ENCODE results near the gene CDKL1.
"Not testable (repeated sequence)": the region's sequence is repeated elsewhere in the genome, so short reads cannot be mapped to it uniquely, and the experiment has no call there.

Gene CDKL1

GRCh38 chr14:50371546-50371945, 25.1 kb downstream of the CDKL1 start:
- Histone ChIP-seq H3K27ac (no peak overlapping the region), H3K4me3 (no peak overlapping the region), H3K27me3 (no peaks in the 10 kb centered on the region), H3K9me3 (no peaks in the 10 kb centered on the region), H3K36me3 (no peaks in the 10 kb centered on the region), H3K4me1 (peaks cover 0 to 7% (median 0%) of the 10 kb centered on the region in 4 donors)
- no peak for DNase-seq
- no peak for TF ChIP-seq CTCF (IDR thresholded peaks at IDR 0.05)
- intact Hi-C loops (cut with DNase I; ENCODE audit: low total_unique reads): no loop called here

- Histone ChIP-seq H3K36me3 (no peaks in the 10 kb centered on the region), H3K9me3 (no peaks in the 10 kb centered on the region), H3K27ac (no peak overlapping the region), H3K27me3 (no peaks in the 10 kb centered on the region), H3K4me1 (peaks cover 0 to 13% (median 1%) of the 10 kb centered on the region in 4 donors), H3K4me3 (no peak overlapping the region)
- TF ChIP-seq CTCF (IDR thresholded peaks at IDR 0.05): no peak
- DNase-seq: no peak
- intact Hi-C loops (cut with DNase I; ENCODE audit: low total_unique reads): no loop called here
Observed at GRCh38 chr14:50366589-50366988, 30.1 kb downstream of the CDKL1 start.

- Histone ChIP-seq H3K36me3 (no peaks in the 10 kb centered on the region), H3K27ac (no peak overlapping the region), H3K27me3 (no peaks in the 10 kb centered on the region), H3K4me1 (peaks cover 0 to 13% (median 1%) of the 10 kb centered on the region in 4 donors), H3K9me3 (no peaks in the 10 kb centered on the region), H3K4me3 (no peak overlapping the region)
- no peak for DNase-seq
- intact Hi-C loops (cut with DNase I; ENCODE audit: low total_unique reads): no loop called here
- no peak for TF ChIP-seq CTCF (IDR thresholded peaks at IDR 0.05)
Observed at GRCh38 chr14:50366115-50366514, 30.6 kb downstream of the CDKL1 start.

GRCh38 chr14:50365572-50365971, 31.1 kb downstream of the CDKL1 start:
- H3K9me3 ChIP-seq; H3K27me3 ChIP-seq; DNase-seq; H3K4me3 ChIP-seq; intact Hi-C loops (cut with DNase I; ENCODE audit: low total_unique reads); H3K36me3 ChIP-seq; H3K27ac ChIP-seq: not testable (repeated sequence)
- H3K4me1 ChIP-seq: peaks cover 0 to 13% (median 1%) of the 10 kb centered on the region in 4 donors

- Histone ChIP-seq H3K27me3 (no peaks in the 10 kb centered on the region), H3K27ac (no peak overlapping the region), H3K36me3 (no peaks in the 10 kb centered on the region), H3K4me3 (no peak overlapping the region), H3K4me1 (peaks cover 0 to 13% (median 1%) of the 10 kb centered on the region in 4 donors), H3K9me3 (no peaks in the 10 kb centered on the region)
- intact Hi-C loops (cut with DNase I; ENCODE audit: low total_unique reads): no loop called here
- no peak for TF ChIP-seq CTCF (IDR thresholded peaks at IDR 0.05)
- DNase-seq: no peak
Observed at GRCh38 chr14:50364792-50365191, 31.9 kb downstream of the CDKL1 start.

- H3K9me3 ChIP-seq: no peaks in the 10 kb centered on the region
- intact Hi-C loops (cut with DNase I; ENCODE audit: low total_unique reads): no loop called here
- TF ChIP-seq CTCF (IDR thresholded peaks at IDR 0.05): no peak
- no peaks in the 10 kb centered on the region for H3K27me3 ChIP-seq
- peak overlapping the region; percentile 25 to 27 for H3K4me3 ChIP-seq
- H3K27ac ChIP-seq: peak overlapping the region; percentile 3 to 46
- H3K4me1 ChIP-seq: peaks cover 0 to 13% (median 1%) of the 10 kb centered on the region in 4 donors
- no peak for DNase-seq
- no peaks in the 10 kb centered on the region for H3K36me3 ChIP-seq
Observed at GRCh38 chr14:50363714-50364111, 33.0 kb downstream of the CDKL1 start.

All from tibial artery (tissue), 4 donors.